Measurements from ENCODE around the gene SCD. TPM values are rescaled to one million over a fixed set of nuclear protein-coding genes. Genes with fewer than 3 reads are reported as not detected.

SCD gene
- total RNA-seq, 1 donor from 2014 or later = 428 TPM

- no peaks in the 10 kb centered on the region for H4K20me1 ChIP-seq (ENCODE audit: insufficient read depth, low read length)
- no peak overlapping the region for H3K4me2 ChIP-seq (ENCODE audit: low read length)
- FAIRE-seq (no peak), DNase-seq (ENCODE audit: low read depth) (no peak)
- Mint-ChIP-seq H3K4me3 (ENCODE audit: unreplicated experiment) (no peak overlapping the region), H3K9me3 (ENCODE audit: unreplicated experiment) (no peaks in the 10 kb centered on the region), H3K36me3 (ENCODE audit: low read depth, unreplicated experiment) (no peaks in the 10 kb centered on the region), H3K4me1 (ENCODE audit: low read depth, unreplicated experiment) (peaks cover 4% of the 10 kb centered on the region), H3K27ac (ENCODE audit: unreplicated experiment) (no peak overlapping the region), H3K27me3 (ENCODE audit: low read depth, unreplicated experiment) (peaks cover 20% of the 10 kb centered on the region)
- no peak overlapping the region for H3K4me3 ChIP-seq (ENCODE audit: insufficient read depth, low read depth, low read length)
- no peaks in the 10 kb centered on the region for H3K9me3 ChIP-seq (ENCODE audit: insufficient read depth, low read depth, low read length)
- H2AFZ ChIP-seq (ENCODE audit: low read depth, low read length) = no peak overlapping the region
- no peaks in the 10 kb centered on the region for H3K79me2 ChIP-seq (ENCODE audit: insufficient read depth, low read length)
- H3K27me3 ChIP-seq (ENCODE audit: insufficient read depth, low read length) = peaks cover 13% of the 10 kb centered on the region
- H3K27ac ChIP-seq (ENCODE audit: low read depth, low read length) = no peak overlapping the region
- no peaks in the 10 kb centered on the region for H3K4me1 ChIP-seq (ENCODE audit: insufficient read depth, low read length)
- no peak overlapping the region for H3K9ac ChIP-seq (ENCODE audit: low read length)
- no peak for TF ChIP-seq EZH2 (IDR thresholded peaks at IDR 0.05; ENCODE audit: insufficient read depth, low read length)
- TF ChIP-seq CTCF (IDR thresholded peaks at IDR 0.05; ENCODE audit: insufficient read depth, low read depth, low read length) = no peak
- H3K36me3 ChIP-seq (ENCODE audit: insufficient read depth, low read length) = no peaks in the 10 kb centered on the region
These were observed 28.8 kb upstream of the SCD start for GRCh38 chr10:100318207-100318606.

GRCh38 chr10:100319707-100320402 is 27.2 kb upstream of the SCD start:
- H3K36me3 ChIP-seq (ENCODE audit: insufficient read depth, low read length) = no peaks in the 10 kb centered on the region
- no peak overlapping the region for H3K27ac ChIP-seq (ENCODE audit: low read depth, low read length)
- H3K27me3 Mint-ChIP-seq (ENCODE audit: low read depth, unreplicated experiment) = peaks cover 15% of the 10 kb centered on the region
- no peak overlapping the region for H3K4me3 Mint-ChIP-seq (ENCODE audit: unreplicated experiment)
- TF ChIP-seq CTCF (IDR thresholded peaks at IDR 0.05; ENCODE audit: insufficient read depth, low read depth, low read length) (no peak), EZH2 (IDR thresholded peaks at IDR 0.05; ENCODE audit: insufficient read depth, low read length) (no peak)
- no peaks in the 10 kb centered on the region for H3K9me3 ChIP-seq (ENCODE audit: insufficient read depth, low read depth, low read length)
- no peak overlapping the region for H3K27ac Mint-ChIP-seq (ENCODE audit: unreplicated experiment)
- no peaks in the 10 kb centered on the region for H4K20me1 ChIP-seq (ENCODE audit: insufficient read depth, low read length)
- no peak overlapping the region for H3K4me2 ChIP-seq (ENCODE audit: low read length)
- no peak overlapping the region for H2AFZ ChIP-seq (ENCODE audit: low read depth, low read length)
- FAIRE-seq = no peak
- no peaks in the 10 kb centered on the region for H3K4me1 ChIP-seq (ENCODE audit: insufficient read depth, low read length)
- H3K9ac ChIP-seq (ENCODE audit: low read length) = no peak overlapping the region
- peaks cover 6% of the 10 kb centered on the region for H3K27me3 ChIP-seq (ENCODE audit: insufficient read depth, low read length)
- no peaks in the 10 kb centered on the region for H3K9me3 Mint-ChIP-seq (ENCODE audit: unreplicated experiment)
- H3K4me3 ChIP-seq (ENCODE audit: insufficient read depth, low read depth, low read length) = no peak overlapping the region
- H3K4me1 Mint-ChIP-seq (ENCODE audit: low read depth, unreplicated experiment) = peaks cover 4% of the 10 kb centered on the region
- H3K79me2 ChIP-seq (ENCODE audit: insufficient read depth, low read length) = no peaks in the 10 kb centered on the region
- no peak for DNase-seq (ENCODE audit: low read depth)
- H3K36me3 Mint-ChIP-seq (ENCODE audit: low read depth, unreplicated experiment) = no peaks in the 10 kb centered on the region

GRCh38 chr10:100325158-100325557 is 21.9 kb upstream of the SCD start:
- DNase-seq (ENCODE audit: low read depth) (no peak), FAIRE-seq (no peak)
- Mint-ChIP-seq H3K4me3 (ENCODE audit: unreplicated experiment) (no peak overlapping the region), H3K36me3 (ENCODE audit: low read depth, unreplicated experiment) (no peaks in the 10 kb centered on the region), H3K9me3 (ENCODE audit: unreplicated experiment) (no peaks in the 10 kb centered on the region), H3K27me3 (ENCODE audit: low read depth, unreplicated experiment) (peaks cover 40% of the 10 kb centered on the region), H3K4me1 (ENCODE audit: low read depth, unreplicated experiment) (no peaks in the 10 kb centered on the region), H3K27ac (ENCODE audit: unreplicated experiment) (no peak overlapping the region)
- H3K9ac ChIP-seq (ENCODE audit: low read length) = no peak overlapping the region
- H4K20me1 ChIP-seq (ENCODE audit: insufficient read depth, low read length) = no peaks in the 10 kb centered on the region
- no peaks in the 10 kb centered on the region for H3K79me2 ChIP-seq (ENCODE audit: insufficient read depth, low read length)
- H3K4me2 ChIP-seq (ENCODE audit: low read length) = no peak overlapping the region
- H3K27me3 ChIP-seq (ENCODE audit: insufficient read depth, low read length) = peaks cover 29% of the 10 kb centered on the region
- no peak for TF ChIP-seq EZH2 (IDR thresholded peaks at IDR 0.05; ENCODE audit: insufficient read depth, low read length)
- TF ChIP-seq CTCF (IDR thresholded peaks at IDR 0.05; ENCODE audit: insufficient read depth, low read depth, low read length) = no peak
- H2AFZ ChIP-seq (ENCODE audit: low read depth, low read length) = no peak overlapping the region
- H3K36me3 ChIP-seq (ENCODE audit: insufficient read depth, low read length) = no peaks in the 10 kb centered on the region
- no peaks in the 10 kb centered on the region for H3K9me3 ChIP-seq (ENCODE audit: insufficient read depth, low read depth, low read length)
- no peaks in the 10 kb centered on the region for H3K4me1 ChIP-seq (ENCODE audit: insufficient read depth, low read length)
- no peak overlapping the region for H3K4me3 ChIP-seq (ENCODE audit: insufficient read depth, low read depth, low read length)
- no peak overlapping the region for H3K27ac ChIP-seq (ENCODE audit: low read depth, low read length)
